Measurements from ENCODE around the gene RNF148.

The RNF148 gene

GRCh38 chr7:122717356-122718089, 14.8 kb upstream of the RNF148 start:
- Histone ChIP-seq H3K4me3 (ENCODE audit: low read depth, low read length) (no peak overlapping the region), H3K36me3 (replicated peaks) (no peaks in the 10 kb centered on the region), H3K27ac (no peak overlapping the region), H3K27me3 (replicated peaks) (no peaks in the 10 kb centered on the region)
- in situ Hi-C loops (cut with HindIII; ENCODE audit: low pct_ligation_motif_present, low sequenced_read_pairs), result no loop called here
- DNase-seq, result no peak
- TF ChIP-seq CTCF (IDR thresholded peaks at IDR 0.05; ENCODE audit: low read depth, low read length, missing control alignments), result no peak

GRCh38 chr7:122715183-122715582, 12.5 kb upstream of the RNF148 start:
- Histone ChIP-seq H3K36me3 (replicated peaks) (no peaks in the 10 kb centered on the region), H3K27ac (no peak overlapping the region), H3K27me3 (replicated peaks) (no peaks in the 10 kb centered on the region), H3K4me3 (ENCODE audit: low read depth, low read length) (no peak overlapping the region)
- in situ Hi-C loops (cut with HindIII; ENCODE audit: low pct_ligation_motif_present, low sequenced_read_pairs), result no loop called here
- DNase-seq, result no peak
- no peak for TF ChIP-seq CTCF (IDR thresholded peaks at IDR 0.05; ENCODE audit: low read depth, low read length, missing control alignments)

- no peak overlapping the region for H3K4me3 ChIP-seq (ENCODE audit: low read depth, low read length)
- no peaks in the 10 kb centered on the region for H3K36me3 ChIP-seq (replicated peaks)
- in situ Hi-C loops (cut with HindIII; ENCODE audit: low pct_ligation_motif_present, low sequenced_read_pairs), result no loop called here
- DNase-seq, result no peak
- no peak overlapping the region for H3K27ac ChIP-seq
- H3K27me3 ChIP-seq (replicated peaks), result no peaks in the 10 kb centered on the region
- no peak for TF ChIP-seq CTCF (IDR thresholded peaks at IDR 0.05; ENCODE audit: low read depth, low read length, missing control alignments)
These were observed 8.2 kb upstream of the RNF148 start for GRCh38 chr7:122710916-122711315.

- TF ChIP-seq CTCF (IDR thresholded peaks at IDR 0.05; ENCODE audit: low read depth, low read length, missing control alignments), result no peak
- in situ Hi-C loops (cut with HindIII; ENCODE audit: low pct_ligation_motif_present, low sequenced_read_pairs), result no loop called here
- Histone ChIP-seq H3K27ac (no peak overlapping the region), H3K4me3 (ENCODE audit: low read depth, low read length) (no peak overlapping the region), H3K36me3 (replicated peaks) (no peaks in the 10 kb centered on the region), H3K27me3 (replicated peaks) (no peaks in the 10 kb centered on the region)
- no peak for DNase-seq
These were observed 7.4 kb upstream of the RNF148 start for GRCh38 chr7:122709930-122710646.

- H3K4me3 ChIP-seq (ENCODE audit: low read depth, low read length), result no peak overlapping the region
- no peak for TF ChIP-seq CTCF (IDR thresholded peaks at IDR 0.05; ENCODE audit: low read depth, low read length, missing control alignments)
- H3K27ac ChIP-seq, result no peak overlapping the region
- no peaks in the 10 kb centered on the region for H3K27me3 ChIP-seq (replicated peaks)
- H3K36me3 ChIP-seq (replicated peaks), result no peaks in the 10 kb centered on the region
- in situ Hi-C loops (cut with HindIII; ENCODE audit: low pct_ligation_motif_present, low sequenced_read_pairs), result no loop called here
- DNase-seq, result no peak
These were observed 4.1 kb upstream of the RNF148 start for GRCh38 chr7:122706836-122707235.

All from brain microvascular endothelial cell (primary cell).